ENCODE data around the gene PHTF2. TPM values are rescaled to one million over a fixed set of nuclear protein-coding genes. Genes with fewer than 3 reads are reported as not detected.

The PHTF2 gene
- total and polyA plus RNA-seq, 4 donors: 5.1 to 37.1 (median 8.7) TPM

DNA sequence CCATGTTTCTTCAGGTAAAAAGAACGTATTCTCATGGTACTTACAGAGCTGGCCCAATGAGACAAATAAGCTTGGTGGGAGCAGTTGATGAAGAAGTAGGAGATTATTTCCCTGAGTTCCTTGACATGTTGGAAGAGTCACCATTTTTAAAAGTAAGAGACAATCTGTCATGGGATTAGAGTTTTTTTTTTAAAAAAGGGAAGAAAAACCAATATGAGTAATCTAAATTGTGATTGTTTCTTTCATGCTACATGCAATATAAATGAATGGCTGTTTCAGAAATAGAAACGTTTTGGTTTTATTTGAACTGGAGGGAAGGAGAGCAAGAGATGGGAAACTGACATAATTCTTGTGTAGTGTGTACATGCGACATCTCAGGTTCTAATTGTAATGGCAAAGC lies 33.1 kb upstream of the PHTF2 start:
- DNase-seq (no peak), ATAC-seq (ENCODE audit: insufficient read depth, low FRiP score) (no peak)
- H3K27me3 ChIP-seq (ENCODE audit: control insufficient read depth in 3 of 3, insufficient read depth in 3 of 3, low read length in 2 of 3): no peaks in the 10 kb centered on the region
- peaks cover 0 to 9% (median 3%) of the 10 kb centered on the region in 4 donors for H3K36me3 ChIP-seq (ENCODE audit: control insufficient read depth in 4 of 4, insufficient read depth in 4 of 4, low read length in 4 of 4)
- H3K9ac ChIP-seq (ENCODE audit: insufficient read depth in 1 of 2, low read length in 2 of 2): no peak overlapping the region
- H3K4me3 ChIP-seq: no peak overlapping the region
- H3K4me1 ChIP-seq (ENCODE audit: control insufficient read depth in 5 of 5, insufficient read depth in 5 of 5, low read length in 5 of 5): peaks cover 0 to 6% (median 0%) of the 10 kb centered on the region in 5 donors
- H3K9me3 ChIP-seq (ENCODE audit: control insufficient read depth in 4 of 4, insufficient read depth in 3 of 4, low read length in 3 of 4): no peaks in the 10 kb centered on the region
- 66 to 74% methylated on average over 3 of the region's 3 CpGs for WGBS, 2 donors
- H3K27ac ChIP-seq (ENCODE audit: low read depth in 1 of 2, low read length in 1 of 2): no peak overlapping the region
- TF ChIP-seq, protein P1, sequence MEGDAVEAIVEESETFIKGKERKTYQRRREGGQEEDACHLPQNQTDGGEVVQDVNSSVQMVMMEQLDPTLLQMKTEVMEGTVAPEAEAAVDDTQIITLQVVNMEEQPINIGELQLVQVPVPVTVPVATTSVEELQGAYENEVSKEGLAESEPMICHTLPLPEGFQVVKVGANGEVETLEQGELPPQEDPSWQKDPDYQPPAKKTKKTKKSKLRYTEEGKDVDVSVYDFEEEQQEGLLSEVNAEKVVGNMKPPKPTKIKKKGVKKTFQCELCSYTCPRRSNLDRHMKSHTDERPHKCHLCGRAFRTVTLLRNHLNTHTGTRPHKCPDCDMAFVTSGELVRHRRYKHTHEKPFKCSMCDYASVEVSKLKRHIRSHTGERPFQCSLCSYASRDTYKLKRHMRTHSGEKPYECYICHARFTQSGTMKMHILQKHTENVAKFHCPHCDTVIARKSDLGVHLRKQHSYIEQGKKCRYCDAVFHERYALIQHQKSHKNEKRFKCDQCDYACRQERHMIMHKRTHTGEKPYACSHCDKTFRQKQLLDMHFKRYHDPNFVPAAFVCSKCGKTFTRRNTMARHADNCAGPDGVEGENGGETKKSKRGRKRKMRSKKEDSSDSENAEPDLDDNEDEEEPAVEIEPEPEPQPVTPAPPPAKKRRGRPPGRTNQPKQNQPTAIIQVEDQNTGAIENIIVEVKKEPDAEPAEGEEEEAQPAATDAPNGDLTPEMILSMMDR (IDR thresholded peaks at IDR 0.05; ENCODE audit: control extremely low read depth, extremely low read depth): no peak

DNA sequence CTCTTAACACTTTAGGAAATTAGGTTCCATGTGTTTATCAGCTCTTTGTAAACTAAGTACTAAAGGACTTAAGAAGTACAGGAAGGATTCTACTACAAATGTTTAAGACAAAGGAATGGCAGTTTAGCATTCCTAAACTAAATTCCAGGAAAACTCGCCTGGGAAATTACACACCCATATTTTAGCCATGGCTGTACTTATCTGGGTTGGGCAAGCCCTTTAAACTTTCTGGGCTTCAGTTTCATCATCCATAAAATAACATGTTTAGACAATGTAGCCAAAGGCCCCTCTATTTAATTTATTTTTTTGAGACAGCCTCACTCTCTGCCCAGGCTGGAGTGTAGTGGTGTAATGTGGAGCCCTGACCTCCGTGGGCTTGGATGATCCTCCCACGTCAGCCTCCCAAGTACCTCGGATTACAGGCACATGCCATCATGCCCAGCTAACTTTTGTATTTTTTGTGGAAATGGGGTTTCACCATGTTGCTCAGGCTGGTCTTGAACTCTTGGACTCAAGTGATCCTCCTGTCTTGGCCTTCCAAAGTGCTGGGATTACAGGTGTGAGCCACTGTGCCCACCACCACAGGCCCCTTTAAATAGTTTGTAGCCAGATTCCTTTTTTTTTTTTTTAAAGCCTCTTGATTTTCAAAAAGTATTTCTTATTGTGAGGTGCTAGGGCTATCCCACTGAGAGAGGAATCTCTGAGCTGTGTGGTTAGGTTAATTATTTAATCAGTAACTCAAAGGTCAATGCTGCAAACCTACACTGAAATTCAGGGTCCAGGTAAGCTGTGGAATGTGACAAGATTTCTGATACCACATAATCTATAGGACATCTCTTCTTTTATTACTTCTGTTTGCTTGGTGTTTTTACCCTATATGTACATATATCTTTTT lies 32.4 kb upstream of the PHTF2 start:
- H3K27ac ChIP-seq (ENCODE audit: low read depth in 1 of 2, low read length in 1 of 2): peak overlapping the region in 1 of 2 donors; percentile 79
- 80 to 88% methylated on average over 4 of the region's 4 CpGs for WGBS, 2 donors
- TF ChIP-seq, protein P1 (IDR thresholded peaks at IDR 0.05; ENCODE audit: control extremely low read depth, extremely low read depth): no peak
- H3K36me3 ChIP-seq (ENCODE audit: control insufficient read depth in 4 of 4, insufficient read depth in 4 of 4, low read length in 4 of 4): peaks cover 0 to 9% (median 5%) of the 10 kb centered on the region in 4 donors
- DNase-seq (no peak), ATAC-seq (ENCODE audit: insufficient read depth, low FRiP score) (no peak)
- H3K9ac ChIP-seq (ENCODE audit: insufficient read depth in 1 of 2, low read length in 2 of 2): no peak overlapping the region
- no peaks in the 10 kb centered on the region for H3K9me3 ChIP-seq (ENCODE audit: control insufficient read depth in 4 of 4, insufficient read depth in 3 of 4, low read length in 3 of 4)
- H3K4me3 ChIP-seq: no peak overlapping the region
- H3K4me1 ChIP-seq (ENCODE audit: control insufficient read depth in 5 of 5, insufficient read depth in 5 of 5, low read length in 5 of 5): peaks cover 0 to 6% (median 0%) of the 10 kb centered on the region in 5 donors
- no peaks in the 10 kb centered on the region for H3K27me3 ChIP-seq (ENCODE audit: control insufficient read depth in 3 of 3, insufficient read depth in 3 of 3, low read length in 2 of 3)

DNA sequence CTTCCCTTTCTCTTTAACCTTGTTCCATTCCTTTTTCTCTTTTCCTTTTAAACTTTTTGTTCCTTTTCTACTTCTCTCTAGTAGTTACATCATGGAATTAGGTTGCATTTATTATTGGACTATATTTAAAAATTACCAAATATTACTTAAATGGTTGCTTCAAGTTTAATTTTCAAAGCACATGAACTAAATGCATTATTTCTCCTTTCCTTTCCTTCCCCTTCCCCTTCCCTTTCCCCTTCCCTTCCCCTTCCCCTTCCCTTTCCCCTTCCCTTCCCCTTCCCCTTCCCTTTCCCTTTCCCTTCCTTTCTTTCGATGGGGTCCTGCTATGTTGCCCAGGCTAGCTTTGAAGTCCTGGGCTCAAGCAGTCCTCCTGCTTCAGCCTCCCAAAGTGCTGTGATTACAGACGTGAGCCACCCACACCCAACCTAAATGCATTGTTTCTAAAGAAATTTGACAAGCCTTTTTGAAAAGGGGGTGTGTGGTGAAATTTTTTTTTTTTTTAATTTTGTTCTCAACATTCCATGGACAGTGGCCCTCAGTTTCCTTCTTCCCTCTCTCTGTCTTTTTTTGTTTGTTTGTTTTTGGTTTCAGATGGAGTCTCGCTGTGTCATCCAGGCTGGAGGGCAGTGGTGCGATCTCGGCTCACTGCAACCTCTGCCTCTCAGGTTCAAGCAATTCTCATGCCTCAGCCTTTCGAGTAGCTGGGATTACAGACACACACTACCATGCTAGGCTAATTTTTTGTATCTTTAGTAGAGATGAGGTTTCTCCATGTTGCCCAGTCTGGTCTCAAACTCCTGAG lies 31.6 kb upstream of the PHTF2 start:
- TF ChIP-seq, protein P1 (IDR thresholded peaks at IDR 0.05; ENCODE audit: control extremely low read depth, extremely low read depth): no peak
- Histone ChIP-seq H3K36me3 (ENCODE audit: control insufficient read depth in 4 of 4, insufficient read depth in 4 of 4, low read length in 4 of 4) (peaks cover 0 to 9% (median 5%) of the 10 kb centered on the region in 4 donors), H3K4me3 (no peak overlapping the region), H3K27ac (ENCODE audit: low read depth in 1 of 2, low read length in 1 of 2) (no peak overlapping the region), H3K9me3 (ENCODE audit: control insufficient read depth in 4 of 4, insufficient read depth in 3 of 4, low read length in 3 of 4) (no peaks in the 10 kb centered on the region), H3K27me3 (ENCODE audit: control insufficient read depth in 3 of 3, insufficient read depth in 3 of 3, low read length in 2 of 3) (no peaks in the 10 kb centered on the region), H3K9ac (ENCODE audit: insufficient read depth in 1 of 2, low read length in 2 of 2) (no peak overlapping the region), H3K4me1 (ENCODE audit: control insufficient read depth in 5 of 5, insufficient read depth in 5 of 5, low read length in 5 of 5) (peaks cover 0 to 6% (median 0%) of the 10 kb centered on the region in 5 donors)
- DNase-seq: no peak
- no peak for ATAC-seq (ENCODE audit: insufficient read depth, low FRiP score)
- WGBS, 2 donors: 88 to 91% methylated on average over 6 of the region's 6 CpGs

All from lung (tissue), 12 donors.